ENCODE data around the gene CBX5. TPM values are rescaled to one million over a fixed set of nuclear protein-coding genes. Genes with fewer than 3 reads are reported as not detected.
"Not testable (repeated sequence)": the region's sequence is repeated elsewhere in the genome, so short reads cannot be mapped to it uniquely, and the experiment has no call there.

Gene CBX5
- total and polyA plus RNA-seq, 10 donors, result 6.5 to 60.3 (median 43.6) TPM

GRCh38 chr12:54228471-54228870, 51.5 kb downstream of the CBX5 start:
- no peaks in the 10 kb centered on the region for H3K27me3 ChIP-seq (replicated peaks in 1 of 7)
- 74 to 93% (median 79%) methylated on average over 1 of the region's 1 CpG for WGBS, 5 donors
- no peaks in the 10 kb centered on the region for H3K9me3 ChIP-seq
- no peak overlapping the region for H3K27ac ChIP-seq
- TF ChIP-seq POLR2A (IDR thresholded peaks at IDR 0.05), result no peak
- no peak for TF ChIP-seq CTCF (IDR thresholded peaks at IDR 0.05 in 8 of 11, conservative IDR thresholded peaks at IDR 0.05 in 3 of 11)
- no peak for TF ChIP-seq POLR2AphosphoS5 (IDR thresholded peaks at IDR 0.05)
- peaks cover 0 to 33% (median 13%) of the 10 kb centered on the region in 6 donors for H3K4me1 ChIP-seq
- intact Hi-C loops (cut with DNase I; ENCODE audit: low total_unique reads), result no loop called here
- H3K36me3 ChIP-seq, result no peaks in the 10 kb centered on the region
- H3K4me3 ChIP-seq, result no peak overlapping the region
- DNase-seq, result no peak

GRCh38 chr12:54227927-54228326, 52.0 kb downstream of the CBX5 start:
- DNase-seq; H3K27me3 ChIP-seq (replicated peaks in 1 of 7); H3K4me3 ChIP-seq; H3K27ac ChIP-seq; H3K9me3 ChIP-seq; intact Hi-C loops (cut with DNase I; ENCODE audit: low total_unique reads); H3K36me3 ChIP-seq: not testable (repeated sequence)
- WGBS, 5 donors, result 25 to 46% (median 30%) methylated on average over 6 of the region's 6 CpGs
- H3K4me1 ChIP-seq, result peaks cover 0 to 33% (median 13%) of the 10 kb centered on the region in 6 donors

GRCh38 chr12:54227376-54227775, 52.5 kb downstream of the CBX5 start:
- intact Hi-C loops (cut with DNase I; ENCODE audit: low total_unique reads), result no loop called here
- 53 to 67% (median 58%) methylated on average over 4 of the region's 4 CpGs for WGBS, 5 donors
- no peak for DNase-seq
- Histone ChIP-seq H3K27me3 (replicated peaks in 1 of 7) (no peaks in the 10 kb centered on the region), H3K9me3 (no peaks in the 10 kb centered on the region), H3K4me3 (no peak overlapping the region), H3K36me3 (no peaks in the 10 kb centered on the region), H3K27ac (no peak overlapping the region), H3K4me1 (peaks cover 0 to 33% (median 13%) of the 10 kb centered on the region in 6 donors)
- no peak for TF ChIP-seq POLR2A (IDR thresholded peaks at IDR 0.05)
- TF ChIP-seq CTCF (IDR thresholded peaks at IDR 0.05 in 8 of 11, conservative IDR thresholded peaks at IDR 0.05 in 3 of 11), result no peak
- no peak for TF ChIP-seq POLR2AphosphoS5 (IDR thresholded peaks at IDR 0.05)

GRCh38 chr12:54225666-54226065, 54.3 kb downstream of the CBX5 start:
- H3K4me3 ChIP-seq, result no peak overlapping the region
- no peaks in the 10 kb centered on the region for H3K9me3 ChIP-seq
- H3K4me1 ChIP-seq, result peaks cover 0 to 31% (median 13%) of the 10 kb centered on the region in 6 donors
- no peak overlapping the region for H3K27ac ChIP-seq
- DNase-seq, result no peak
- intact Hi-C loops (cut with DNase I; ENCODE audit: low total_unique reads), result no loop called here
- no peaks in the 10 kb centered on the region for H3K36me3 ChIP-seq
- peaks cover 0 to 4% (median 0%) of the 10 kb centered on the region in 7 donors for H3K27me3 ChIP-seq (replicated peaks in 1 of 7)
- TF ChIP-seq CTCF (IDR thresholded peaks at IDR 0.05 in 8 of 11, conservative IDR thresholded peaks at IDR 0.05 in 3 of 11) (no peak), POLR2AphosphoS5 (IDR thresholded peaks at IDR 0.05) (no peak), POLR2A (IDR thresholded peaks at IDR 0.05) (no peak)
- 93 to 100% (median 93%) methylated on average over 1 of the region's 1 CpG for WGBS, 5 donors

GRCh38 chr12:54222609-54223008, 57.3 kb downstream of the CBX5 start:
- H3K27me3 ChIP-seq (replicated peaks in 1 of 7), result peaks cover 0 to 27% (median 10%) of the 10 kb centered on the region in 7 donors
- WGBS, 5 donors, result 74 to 94% (median 86%) methylated on average over 1 of the region's 1 CpG
- H3K36me3 ChIP-seq, result no peaks in the 10 kb centered on the region
- TF ChIP-seq POLR2AphosphoS5 (IDR thresholded peaks at IDR 0.05), result no peak
- no peaks in the 10 kb centered on the region for H3K9me3 ChIP-seq
- DNase-seq, result no peak
- no peak overlapping the region for H3K27ac ChIP-seq
- peaks cover 4 to 24% (median 12%) of the 10 kb centered on the region in 6 donors for H3K4me1 ChIP-seq
- no peak overlapping the region for H3K4me3 ChIP-seq
- intact Hi-C loops (cut with DNase I; ENCODE audit: low total_unique reads), result no loop called here

Data from spleen (tissue), 11 donors.